Measurements from ENCODE around the gene RPL37A.

DNA sequence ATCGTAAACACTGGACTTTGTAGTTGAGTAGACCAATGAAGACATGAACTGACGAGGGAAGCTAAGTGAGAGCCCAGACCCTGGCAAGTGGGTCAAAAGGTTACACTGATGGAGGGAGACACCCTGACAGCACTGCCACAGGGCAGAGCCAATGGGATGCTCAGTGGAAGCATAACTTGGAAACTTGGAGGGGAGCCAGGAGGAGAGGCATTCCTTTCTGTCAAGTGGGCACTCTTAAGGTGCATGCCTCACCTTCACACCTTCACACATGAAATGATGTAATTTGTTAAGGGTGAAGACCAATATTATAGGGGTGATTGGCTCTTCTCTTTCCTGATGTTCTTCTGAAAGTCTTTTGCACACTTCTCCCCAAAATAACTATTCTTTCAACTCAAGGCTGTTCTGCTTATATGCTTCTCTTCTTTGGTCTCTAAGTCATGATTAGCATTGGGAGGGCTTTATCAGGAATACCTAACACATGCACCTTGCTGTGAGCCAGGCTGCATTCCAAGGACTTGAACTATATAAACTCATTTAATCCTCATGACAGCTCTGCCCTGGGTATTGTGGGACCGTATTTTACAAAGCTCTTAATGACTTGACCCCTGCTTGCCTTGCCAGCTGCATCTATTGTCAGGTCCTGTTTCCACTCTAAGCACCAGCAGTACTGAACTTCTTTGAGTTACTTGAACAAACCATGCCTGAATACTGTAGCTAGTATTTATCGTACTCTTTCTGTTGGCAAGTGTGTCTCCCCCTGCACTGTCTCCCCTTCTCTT is 19.0 kb downstream of the RPL37A start:
- TF ChIP-seq POLR2A (IDR thresholded peaks at IDR 0.05; ENCODE audit: low read depth, low read length), result no peak
- TF ChIP-seq POLR2AphosphoS5 (IDR thresholded peaks at IDR 0.05; ENCODE audit: low read depth, low read length), result no peak
